Ovary (tissue), 3 donors: Measurements from ENCODE around the gene ZIM2.

ENCODE experiments used
- EP300 ChIP-seq: sonication (generic); formaldehyde crosslinking; IDR thresholded peaks from one replicate; pipeline ENCODE4 v1.6.1; 2017; ENCODE audit warnings: antibody characterized with exemption
- POLR2A ChIP-seq: fragments of 450-650 bp; IDR thresholded peaks from one replicate; pipeline ENCODE4 v1.6.1; 2017; ENCODE audit warnings: antibody characterized with exemption, mild to moderate bottlenecking, moderate library complexity
- TF ChIP-seq, protein P1 (sequence below), 3 donors: fragments of 450-650 bp in 2 of 3; fragments of 200-600 bp in 1 of 3; IDR thresholded peaks; one replicate each; pipeline versions ENCODE4 v1.5.1 to v1.8.0; 2016 to 2022; ENCODE audit warnings: antibody characterized with exemption in 3 of 3, mild to moderate bottlenecking in 1 of 3
- donor health status: DM: no; HTN: no; CAD: no.

DNA sequence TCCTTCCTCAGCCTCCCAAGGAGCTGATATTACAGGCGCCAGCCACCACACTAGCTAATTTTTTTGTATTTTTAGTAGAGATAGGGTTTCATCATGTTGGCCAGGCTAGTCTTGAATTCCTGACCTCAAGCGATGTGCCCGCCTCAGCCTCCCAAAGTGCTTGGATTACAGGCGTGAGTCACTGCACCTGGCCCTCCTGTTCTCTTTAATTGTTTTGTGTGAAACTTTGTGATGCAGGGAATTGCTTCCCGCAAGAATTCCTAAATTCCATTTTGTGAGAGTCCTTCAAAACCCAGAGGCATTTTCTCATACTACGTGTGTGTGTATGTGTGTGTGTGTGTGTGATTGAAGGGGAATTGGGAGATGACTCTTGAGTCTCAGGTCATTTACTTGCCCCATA lies 104.0 kb downstream of the ZIM2 start:
- TF ChIP-seq, protein P1, sequence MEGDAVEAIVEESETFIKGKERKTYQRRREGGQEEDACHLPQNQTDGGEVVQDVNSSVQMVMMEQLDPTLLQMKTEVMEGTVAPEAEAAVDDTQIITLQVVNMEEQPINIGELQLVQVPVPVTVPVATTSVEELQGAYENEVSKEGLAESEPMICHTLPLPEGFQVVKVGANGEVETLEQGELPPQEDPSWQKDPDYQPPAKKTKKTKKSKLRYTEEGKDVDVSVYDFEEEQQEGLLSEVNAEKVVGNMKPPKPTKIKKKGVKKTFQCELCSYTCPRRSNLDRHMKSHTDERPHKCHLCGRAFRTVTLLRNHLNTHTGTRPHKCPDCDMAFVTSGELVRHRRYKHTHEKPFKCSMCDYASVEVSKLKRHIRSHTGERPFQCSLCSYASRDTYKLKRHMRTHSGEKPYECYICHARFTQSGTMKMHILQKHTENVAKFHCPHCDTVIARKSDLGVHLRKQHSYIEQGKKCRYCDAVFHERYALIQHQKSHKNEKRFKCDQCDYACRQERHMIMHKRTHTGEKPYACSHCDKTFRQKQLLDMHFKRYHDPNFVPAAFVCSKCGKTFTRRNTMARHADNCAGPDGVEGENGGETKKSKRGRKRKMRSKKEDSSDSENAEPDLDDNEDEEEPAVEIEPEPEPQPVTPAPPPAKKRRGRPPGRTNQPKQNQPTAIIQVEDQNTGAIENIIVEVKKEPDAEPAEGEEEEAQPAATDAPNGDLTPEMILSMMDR (IDR thresholded peaks at IDR 0.05) = no peak
- TF ChIP-seq EP300 = no peak
- TF ChIP-seq POLR2A = no peak
